ENCODE results near the gene ADCY9.
"Not testable (repeated sequence)": the region's sequence is repeated elsewhere in the genome, so short reads cannot be mapped to it uniquely, and the experiment has no call there.

Gene ADCY9

GRCh38 chr16:3977376-3977775, 138.9 kb downstream of the ADCY9 start:
- no peak for DNase-seq
- TF ChIP-seq GATA1 (IDR thresholded peaks at IDR 0.05; ENCODE audit: low read depth, low read length) (no peak), POLR2A (IDR thresholded peaks at IDR 0.05; ENCODE audit: low read length) (no peak)

GRCh38 chr16:3974751-3975150, 141.5 kb downstream of the ADCY9 start:
- no peak for TF ChIP-seq POLR2A (IDR thresholded peaks at IDR 0.05; ENCODE audit: low read length)
- no peak for TF ChIP-seq GATA1 (IDR thresholded peaks at IDR 0.05; ENCODE audit: low read depth, low read length)

GRCh38 chr16:3971706-3972105, 144.5 kb downstream of the ADCY9 start:
- DNase-seq: no peak
- TF ChIP-seq POLR2A (IDR thresholded peaks at IDR 0.05; ENCODE audit: low read length) (no peak), GATA1 (IDR thresholded peaks at IDR 0.05; ENCODE audit: low read depth, low read length) (no peak)

More at GRCh38 chr16:3974751-3975150, 141.5 kb downstream of the ADCY9 start:
- no peak for DNase-seq

- TF ChIP-seq POLR2A (IDR thresholded peaks at IDR 0.05; ENCODE audit: low read length) (no peak), GATA1 (IDR thresholded peaks at IDR 0.05; ENCODE audit: low read depth, low read length) (no peak)
- DNase-seq: no peak
Measured at GRCh38 chr16:3971261-3971660, 145.0 kb downstream of the ADCY9 start.

- TF ChIP-seq POLR2A (IDR thresholded peaks at IDR 0.05; ENCODE audit: low read length): no peak
- no peak for TF ChIP-seq GATA1 (IDR thresholded peaks at IDR 0.05; ENCODE audit: low read depth, low read length)
- DNase-seq: no peak
Measured at GRCh38 chr16:3968551-3968950, 147.7 kb downstream of the ADCY9 start.

- no peak for TF ChIP-seq POLR2A (IDR thresholded peaks at IDR 0.05; ENCODE audit: low read length)
- no peak for TF ChIP-seq GATA1 (IDR thresholded peaks at IDR 0.05; ENCODE audit: low read depth, low read length)
- no peak for DNase-seq
Measured at GRCh38 chr16:3966681-3967080, 149.6 kb downstream of the ADCY9 start.

GRCh38 chr16:3965781-3966582, 150.3 kb downstream of the ADCY9 start:
- TF ChIP-seq GATA1 (IDR thresholded peaks at IDR 0.05; ENCODE audit: low read depth, low read length) (no peak), POLR2A (IDR thresholded peaks at IDR 0.05; ENCODE audit: low read length) (no peak)
- DNase-seq: no peak

GRCh38 chr16:3965306-3965705, 150.9 kb downstream of the ADCY9 start:
- TF ChIP-seq POLR2A (IDR thresholded peaks at IDR 0.05; ENCODE audit: low read length) (no peak), GATA1 (IDR thresholded peaks at IDR 0.05; ENCODE audit: low read depth, low read length) (no peak)

GRCh38 chr16:3964686-3965290, 151.5 kb downstream of the ADCY9 start:
- DNase-seq: no peak
- TF ChIP-seq POLR2A (IDR thresholded peaks at IDR 0.05; ENCODE audit: low read length): no peak
- TF ChIP-seq GATA1 (IDR thresholded peaks at IDR 0.05; ENCODE audit: low read depth, low read length): no peak

More at GRCh38 chr16:3965306-3965705, 150.9 kb downstream of the ADCY9 start:
- DNase-seq: no peak

GRCh38 chr16:3963886-3964685, 152.2 kb downstream of the ADCY9 start:
- TF ChIP-seq POLR2A (IDR thresholded peaks at IDR 0.05; ENCODE audit: low read length): no peak
- no peak for TF ChIP-seq GATA1 (IDR thresholded peaks at IDR 0.05; ENCODE audit: low read depth, low read length)
- DNase-seq: no peak

- no peak for DNase-seq
- TF ChIP-seq POLR2A (IDR thresholded peaks at IDR 0.05; ENCODE audit: low read length) (no peak), GATA1 (IDR thresholded peaks at IDR 0.05; ENCODE audit: low read depth, low read length) (no peak)
Measured at GRCh38 chr16:3963203-3963602, 153.0 kb downstream of the ADCY9 start.

GRCh38 chr16:3961449-3961849, 154.8 kb downstream of the ADCY9 start:
- no peak for DNase-seq
- TF ChIP-seq POLR2A (IDR thresholded peaks at IDR 0.05; ENCODE audit: low read length): no peak
- no peak for TF ChIP-seq GATA1 (IDR thresholded peaks at IDR 0.05; ENCODE audit: low read depth, low read length)

GRCh38 chr16:3959926-3960590, 156.2 kb downstream of the ADCY9 start:
- DNase-seq: not testable (repeated sequence)

GRCh38 chr16:3959148-3959547, 157.1 kb downstream of the ADCY9 start:
- no peak for TF ChIP-seq POLR2A (IDR thresholded peaks at IDR 0.05; ENCODE audit: low read length)
- no peak for TF ChIP-seq GATA1 (IDR thresholded peaks at IDR 0.05; ENCODE audit: low read depth, low read length)
- no peak for DNase-seq

Data from erythroblast (primary cell).